ENCODE results near the gene PALLD. TPM values are rescaled to one million over a fixed set of nuclear protein-coding genes. Genes with fewer than 3 reads are reported as not detected.

The PALLD gene
- polyA plus RNA-seq, 3 donors: 6.1 to 11.8 (median 9.9) TPM

GRCh38 chr4:168504526-168504925 lies 7.7 kb downstream of the PALLD start:
- TF ChIP-seq, protein P1, sequence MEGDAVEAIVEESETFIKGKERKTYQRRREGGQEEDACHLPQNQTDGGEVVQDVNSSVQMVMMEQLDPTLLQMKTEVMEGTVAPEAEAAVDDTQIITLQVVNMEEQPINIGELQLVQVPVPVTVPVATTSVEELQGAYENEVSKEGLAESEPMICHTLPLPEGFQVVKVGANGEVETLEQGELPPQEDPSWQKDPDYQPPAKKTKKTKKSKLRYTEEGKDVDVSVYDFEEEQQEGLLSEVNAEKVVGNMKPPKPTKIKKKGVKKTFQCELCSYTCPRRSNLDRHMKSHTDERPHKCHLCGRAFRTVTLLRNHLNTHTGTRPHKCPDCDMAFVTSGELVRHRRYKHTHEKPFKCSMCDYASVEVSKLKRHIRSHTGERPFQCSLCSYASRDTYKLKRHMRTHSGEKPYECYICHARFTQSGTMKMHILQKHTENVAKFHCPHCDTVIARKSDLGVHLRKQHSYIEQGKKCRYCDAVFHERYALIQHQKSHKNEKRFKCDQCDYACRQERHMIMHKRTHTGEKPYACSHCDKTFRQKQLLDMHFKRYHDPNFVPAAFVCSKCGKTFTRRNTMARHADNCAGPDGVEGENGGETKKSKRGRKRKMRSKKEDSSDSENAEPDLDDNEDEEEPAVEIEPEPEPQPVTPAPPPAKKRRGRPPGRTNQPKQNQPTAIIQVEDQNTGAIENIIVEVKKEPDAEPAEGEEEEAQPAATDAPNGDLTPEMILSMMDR (IDR thresholded peaks at IDR 0.05): no peak
- H3K4me1 Mint-ChIP-seq: peaks cover 24% of the 10 kb centered on the region
- Histone ChIP-seq H3K4me1 (ENCODE audit: control insufficient read depth in 1 of 2, insufficient read depth in 2 of 2, low read length in 2 of 2) (peaks cover 71 to 79% of the 10 kb centered on the region in 2 donors), H3K9me3 (replicated peaks in 1 of 2; ENCODE audit: control insufficient read depth in 1 of 2, insufficient read depth in 1 of 2, low read length in 2 of 2) (no peaks in the 10 kb centered on the region), H4K20me1 (ENCODE audit: insufficient read depth, low read length) (no peaks in the 10 kb centered on the region), H3K27me3 (ENCODE audit: control insufficient read depth in 2 of 2, insufficient read depth in 2 of 2, low read length in 2 of 2) (no peaks in the 10 kb centered on the region), H3K9ac (ENCODE audit: insufficient read depth, low read length, poor library complexity, severe bottlenecking) (no peak overlapping the region), H3K4me3 (replicated peaks in 1 of 3; ENCODE audit: low read depth in 2 of 3, low read length in 3 of 3) (no peak overlapping the region), H2AFZ (ENCODE audit: insufficient read depth, low read depth, low read length, poor library complexity, severe bottlenecking) (no peak overlapping the region), H3K27ac (ENCODE audit: low read depth in 1 of 2, low read length in 2 of 2) (peak overlapping the region; percentile 92 to 93), H3K36me3 (replicated peaks in 1 of 2; ENCODE audit: control insufficient read depth in 1 of 2, insufficient read depth in 2 of 2, low read length in 2 of 2) (no peaks in the 10 kb centered on the region), H3K4me2 (replicated peaks; ENCODE audit: extremely low read depth, low read length, poor library complexity, severe bottlenecking) (no peak overlapping the region), H3K79me2 (ENCODE audit: insufficient read depth, low read length) (no peaks in the 10 kb centered on the region)
- H3K4me3 Mint-ChIP-seq: no peak overlapping the region
- H3K9me3 Mint-ChIP-seq: peaks cover 0 to 5% (median 5%) of the 10 kb centered on the region in 7 donors
- DNase-seq: no peak
- no CpG with 5 or more reads among the region's 3 CpGs for WGBS (ENCODE audit: insufficient coverage)
- intact Hi-C loops (cut with micrococcal nuclease): no loop called here
- H3K27ac Mint-ChIP-seq: peak overlapping the region in 2 of 7 donors; percentile 97 to 100
- peaks cover 2 to 4% of the 10 kb centered on the region in 2 donors for H3K36me3 Mint-ChIP-seq
- H3K27me3 Mint-ChIP-seq (ENCODE audit: low read depth in 3 of 3): peaks cover 0 to 2% (median 0%) of the 10 kb centered on the region in 3 donors

GRCh38 chr4:168506014-168506413 lies 9.2 kb downstream of the PALLD start:
- H3K27me3 Mint-ChIP-seq (ENCODE audit: low read depth in 3 of 3): peaks cover 0 to 2% (median 0%) of the 10 kb centered on the region in 3 donors
- intact Hi-C loops (cut with micrococcal nuclease): loop anchor here in 1 of 2 donors (2.0 kb wide), 1 partner anchor 25 kb away; the partner anchor contains the start of gene DDX60L
- H3K27ac Mint-ChIP-seq: no peak overlapping the region
- WGBS (ENCODE audit: insufficient coverage): 0% methylated on average over 1 of the region's 1 CpG
- H3K27ac ChIP-seq (ENCODE audit: low read depth in 1 of 2, low read length in 2 of 2): peak overlapping the region in 1 of 2 donors; percentile 92
- TF ChIP-seq, protein P1 (IDR thresholded peaks at IDR 0.05): no peak
- no peak overlapping the region for H2AFZ ChIP-seq (ENCODE audit: insufficient read depth, low read depth, low read length, poor library complexity, severe bottlenecking)
- no peaks in the 10 kb centered on the region for H3K79me2 ChIP-seq (ENCODE audit: insufficient read depth, low read length)
- peaks cover 81 to 82% of the 10 kb centered on the region in 2 donors for H3K4me1 ChIP-seq (ENCODE audit: control insufficient read depth in 1 of 2, insufficient read depth in 2 of 2, low read length in 2 of 2)
- peaks cover 31% of the 10 kb centered on the region for H3K4me1 Mint-ChIP-seq
- H3K4me2 ChIP-seq (replicated peaks; ENCODE audit: extremely low read depth, low read length, poor library complexity, severe bottlenecking): peak overlapping the region; percentile 51
- no peak overlapping the region for H3K4me3 Mint-ChIP-seq
- no peaks in the 10 kb centered on the region for H4K20me1 ChIP-seq (ENCODE audit: insufficient read depth, low read length)
- H3K9ac ChIP-seq (ENCODE audit: insufficient read depth, low read length, poor library complexity, severe bottlenecking): no peak overlapping the region
- no peaks in the 10 kb centered on the region for H3K27me3 ChIP-seq (ENCODE audit: control insufficient read depth in 2 of 2, insufficient read depth in 2 of 2, low read length in 2 of 2)
- peak; percentile 21 to 74 (median 62) for DNase-seq
- peak overlapping the region in 1 of 3 experiments; percentile 27 for H3K4me3 ChIP-seq (replicated peaks in 1 of 3; ENCODE audit: low read depth in 2 of 3, low read length in 3 of 3)
- peaks cover 2 to 4% of the 10 kb centered on the region in 2 donors for H3K36me3 Mint-ChIP-seq
- H3K9me3 Mint-ChIP-seq: peaks cover 0 to 5% (median 5%) of the 10 kb centered on the region in 7 donors
- no peaks in the 10 kb centered on the region for H3K36me3 ChIP-seq (replicated peaks in 1 of 2; ENCODE audit: control insufficient read depth in 1 of 2, insufficient read depth in 2 of 2, low read length in 2 of 2)
- H3K9me3 ChIP-seq (replicated peaks in 1 of 2; ENCODE audit: control insufficient read depth in 1 of 2, insufficient read depth in 1 of 2, low read length in 2 of 2): no peaks in the 10 kb centered on the region

All from CD14-positive monocyte (primary cell).